ENCODE data around the gene RNF166.

Gene RNF166

DNA sequence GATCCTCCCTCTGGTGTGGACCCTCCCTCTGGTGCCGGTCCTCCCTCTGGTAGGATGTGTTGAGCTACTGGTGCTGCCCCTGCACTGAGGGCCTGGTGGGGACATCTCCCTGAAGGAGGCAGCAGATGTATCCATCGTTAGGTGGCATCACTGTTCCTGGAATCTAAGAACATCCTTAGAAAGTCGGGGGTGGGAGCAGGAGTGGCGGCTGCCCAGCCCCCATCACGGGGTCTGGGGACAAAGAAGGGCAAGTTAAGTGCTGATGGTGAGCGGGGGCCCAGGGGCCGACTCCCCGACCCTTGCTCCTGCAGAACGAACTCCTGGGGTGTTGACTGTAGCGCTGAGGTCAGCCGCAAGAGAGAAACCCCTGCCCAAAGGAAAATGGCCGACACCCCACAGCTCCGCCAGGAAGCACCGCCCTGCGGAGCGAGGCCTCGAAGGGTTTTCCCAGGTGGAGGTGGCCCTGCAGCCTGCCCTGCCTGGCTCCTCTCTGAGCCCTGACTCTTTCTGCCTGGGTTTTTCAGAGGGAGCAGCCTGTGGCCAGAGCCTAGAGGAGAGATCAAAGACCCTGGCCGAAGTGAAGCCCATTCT is 5.6 kb upstream of the RNF166 start:
- Histone ChIP-seq H3K9me3 (ENCODE audit: control insufficient read depth, insufficient read depth, low read length) (no peaks in the 10 kb centered on the region), H3K4me3 (ENCODE audit: low read length) (no peak overlapping the region), H3K9me2 (replicated peaks; ENCODE audit: control insufficient read depth, low read length) (no peaks in the 10 kb centered on the region), H4K20me1 (ENCODE audit: control insufficient read depth, insufficient read depth, low read depth, low read length) (no peaks in the 10 kb centered on the region), H3K79me2 (ENCODE audit: control insufficient read depth, low read length) (peaks cover 48% of the 10 kb centered on the region), H3K27me3 (ENCODE audit: control insufficient read depth, low read length) (no peaks in the 10 kb centered on the region), H3K36me3 (ENCODE audit: control insufficient read depth, low read length) (peaks cover 50% of the 10 kb centered on the region), H3K4me2 (ENCODE audit: low read length) (no peak overlapping the region), H3F3A (ENCODE audit: control insufficient read depth, insufficient read depth) (peaks cover 3% of the 10 kb centered on the region; the same call in 1 of the 2 replicates), H3K4me1 (ENCODE audit: control insufficient read depth, low read length) (peaks cover 18% of the 10 kb centered on the region), H3K27ac (ENCODE audit: low read depth, low read length) (no peak overlapping the region)
- no peak for TF ChIP-seq EZH2phosphoT487 (IDR thresholded peaks at IDR 0.05; ENCODE audit: borderline replicate concordance, low read length)
- TF ChIP-seq, protein P1, sequence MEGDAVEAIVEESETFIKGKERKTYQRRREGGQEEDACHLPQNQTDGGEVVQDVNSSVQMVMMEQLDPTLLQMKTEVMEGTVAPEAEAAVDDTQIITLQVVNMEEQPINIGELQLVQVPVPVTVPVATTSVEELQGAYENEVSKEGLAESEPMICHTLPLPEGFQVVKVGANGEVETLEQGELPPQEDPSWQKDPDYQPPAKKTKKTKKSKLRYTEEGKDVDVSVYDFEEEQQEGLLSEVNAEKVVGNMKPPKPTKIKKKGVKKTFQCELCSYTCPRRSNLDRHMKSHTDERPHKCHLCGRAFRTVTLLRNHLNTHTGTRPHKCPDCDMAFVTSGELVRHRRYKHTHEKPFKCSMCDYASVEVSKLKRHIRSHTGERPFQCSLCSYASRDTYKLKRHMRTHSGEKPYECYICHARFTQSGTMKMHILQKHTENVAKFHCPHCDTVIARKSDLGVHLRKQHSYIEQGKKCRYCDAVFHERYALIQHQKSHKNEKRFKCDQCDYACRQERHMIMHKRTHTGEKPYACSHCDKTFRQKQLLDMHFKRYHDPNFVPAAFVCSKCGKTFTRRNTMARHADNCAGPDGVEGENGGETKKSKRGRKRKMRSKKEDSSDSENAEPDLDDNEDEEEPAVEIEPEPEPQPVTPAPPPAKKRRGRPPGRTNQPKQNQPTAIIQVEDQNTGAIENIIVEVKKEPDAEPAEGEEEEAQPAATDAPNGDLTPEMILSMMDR (IDR thresholded peaks at IDR 0.05; ENCODE audit: low read depth, low read length, poor library complexity, severe bottlenecking), result no peak

DNA sequence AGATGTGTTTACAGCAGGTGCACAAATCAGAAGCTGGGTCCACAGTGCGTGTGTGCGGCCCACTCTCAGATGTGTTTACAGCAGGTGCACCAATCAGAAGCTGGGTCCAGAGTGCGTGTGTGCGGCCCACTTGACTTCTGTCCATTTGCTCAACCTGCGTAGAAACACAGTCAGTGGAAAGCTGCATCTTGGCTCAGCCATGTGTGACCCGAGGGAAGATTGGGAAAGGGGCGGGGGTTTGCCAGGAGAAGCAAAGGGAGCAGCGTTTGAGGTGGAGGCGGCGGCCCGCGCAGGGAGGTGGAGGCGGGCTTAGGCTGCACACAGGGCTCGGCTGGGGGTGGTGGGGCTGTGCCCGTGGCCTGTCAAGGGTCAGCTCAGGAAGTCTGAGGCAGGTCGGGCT is 4.3 kb upstream of the RNF166 start:
- peaks cover 54% of the 10 kb centered on the region for H3K79me2 ChIP-seq (ENCODE audit: control insufficient read depth, low read length)
- H3K9me3 ChIP-seq (ENCODE audit: control insufficient read depth, insufficient read depth, low read length), result no peaks in the 10 kb centered on the region
- H3K9me2 ChIP-seq (replicated peaks; ENCODE audit: control insufficient read depth, low read length), result no peaks in the 10 kb centered on the region
- H3K4me2 ChIP-seq (ENCODE audit: low read length), result no peak overlapping the region
- no peak overlapping the region for H3K27ac ChIP-seq (ENCODE audit: low read depth, low read length)
- H3K27me3 ChIP-seq (ENCODE audit: control insufficient read depth, low read length), result no peaks in the 10 kb centered on the region
- peaks cover 38% of the 10 kb centered on the region for H3K36me3 ChIP-seq (ENCODE audit: control insufficient read depth, low read length)
- H3K4me1 ChIP-seq (ENCODE audit: control insufficient read depth, low read length), result peaks cover 18% of the 10 kb centered on the region
- H3F3A ChIP-seq (ENCODE audit: control insufficient read depth, insufficient read depth), result peaks cover 4% of the 10 kb centered on the region
- TF ChIP-seq, protein P1 (IDR thresholded peaks at IDR 0.05; ENCODE audit: low read depth, low read length, poor library complexity, severe bottlenecking), result no peak
- TF ChIP-seq EZH2phosphoT487 (IDR thresholded peaks at IDR 0.05; ENCODE audit: borderline replicate concordance, low read length), result no peak
- no peak overlapping the region for H3K4me3 ChIP-seq (ENCODE audit: low read length)
- H4K20me1 ChIP-seq (ENCODE audit: control insufficient read depth, insufficient read depth, low read depth, low read length), result no peaks in the 10 kb centered on the region

DNA sequence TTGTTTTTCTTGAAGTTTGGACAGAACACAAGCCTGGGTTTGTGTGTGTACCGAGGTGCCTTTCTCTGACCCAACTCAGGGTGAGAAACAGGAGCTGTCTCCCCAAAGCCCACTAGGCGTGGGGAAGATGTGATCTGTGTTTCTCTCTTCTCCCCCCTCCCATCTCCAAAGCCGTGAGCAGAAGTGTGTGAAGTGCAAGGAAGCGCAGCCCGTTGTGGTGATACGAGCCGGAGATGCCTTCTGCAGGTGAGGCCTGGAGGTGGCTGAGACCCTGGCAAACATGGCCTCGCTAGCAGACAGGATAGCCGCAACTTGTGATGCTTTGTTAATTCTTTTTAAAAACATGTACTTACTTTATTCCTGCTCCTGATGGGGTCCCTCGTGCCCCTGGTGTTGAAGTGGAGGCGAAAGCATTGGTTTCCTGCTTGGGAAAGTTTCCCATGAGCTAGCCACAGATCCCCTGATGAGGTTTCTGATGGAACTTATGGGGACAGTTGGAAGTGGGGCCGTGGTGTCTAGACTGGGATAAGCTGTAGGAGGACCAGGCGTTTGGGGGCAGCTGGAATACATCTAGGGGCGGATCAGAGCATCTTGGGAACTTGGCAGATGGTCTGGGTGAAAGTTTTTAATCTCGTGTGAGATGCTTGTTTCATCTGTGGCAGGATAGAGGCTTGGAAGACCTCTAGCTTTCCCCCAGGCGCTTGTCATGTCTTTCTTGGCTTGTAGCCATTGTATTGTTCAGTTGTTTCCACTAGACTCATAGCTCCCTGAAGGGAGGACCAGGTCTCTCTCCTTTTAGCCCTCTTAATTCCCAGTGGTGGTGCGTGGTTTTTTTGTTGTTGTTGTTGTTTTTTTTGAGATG is 988 bp upstream of the RNF166 start:
- H3K9me3 ChIP-seq (ENCODE audit: control insufficient read depth, insufficient read depth, low read length), result no peaks in the 10 kb centered on the region
- peaks cover 85% of the 10 kb centered on the region for H3K79me2 ChIP-seq (ENCODE audit: control insufficient read depth, low read length)
- TF ChIP-seq, protein P1 (IDR thresholded peaks at IDR 0.05; ENCODE audit: low read depth, low read length, poor library complexity, severe bottlenecking), result no peak
- no peak for TF ChIP-seq EZH2phosphoT487 (IDR thresholded peaks at IDR 0.05; ENCODE audit: borderline replicate concordance, low read length)
- peak overlapping the region; percentile 81 for H3K4me3 ChIP-seq (ENCODE audit: low read length)
- peaks cover 25% of the 10 kb centered on the region for H3K36me3 ChIP-seq (ENCODE audit: control insufficient read depth, low read length)
- H3K4me2 ChIP-seq (ENCODE audit: low read length), result peak overlapping the region; percentile 83
- no peak overlapping the region for H3K27ac ChIP-seq (ENCODE audit: low read depth, low read length)
- peaks cover 12% of the 10 kb centered on the region; the same call in 1 of the 2 replicates for H4K20me1 ChIP-seq (ENCODE audit: control insufficient read depth, insufficient read depth, low read depth, low read length)
- no peaks in the 10 kb centered on the region for H3K27me3 ChIP-seq (ENCODE audit: control insufficient read depth, low read length)
- peaks cover 13% of the 10 kb centered on the region for H3F3A ChIP-seq (ENCODE audit: control insufficient read depth, insufficient read depth)
- peaks cover 52% of the 10 kb centered on the region for H3K4me1 ChIP-seq (ENCODE audit: control insufficient read depth, low read length)
- H3K9me2 ChIP-seq (replicated peaks; ENCODE audit: control insufficient read depth, low read length), result no peaks in the 10 kb centered on the region

Measured in DOHH2 (cell line).